Medulla oblongata (tissue), 1 donor: ENCODE measurements around the gene PDS5B.
"Not testable (repeated sequence)": the region's sequence is repeated elsewhere in the genome, so short reads cannot be mapped to it uniquely, and the experiment has no call there.

Source experiments
- DNase-seq: peaks from one replicate; pipeline ENCODE4 v3.0.0-alpha.2; 2015; ENCODE audit errors: extremely low spot score

Gene PDS5B, protein sequence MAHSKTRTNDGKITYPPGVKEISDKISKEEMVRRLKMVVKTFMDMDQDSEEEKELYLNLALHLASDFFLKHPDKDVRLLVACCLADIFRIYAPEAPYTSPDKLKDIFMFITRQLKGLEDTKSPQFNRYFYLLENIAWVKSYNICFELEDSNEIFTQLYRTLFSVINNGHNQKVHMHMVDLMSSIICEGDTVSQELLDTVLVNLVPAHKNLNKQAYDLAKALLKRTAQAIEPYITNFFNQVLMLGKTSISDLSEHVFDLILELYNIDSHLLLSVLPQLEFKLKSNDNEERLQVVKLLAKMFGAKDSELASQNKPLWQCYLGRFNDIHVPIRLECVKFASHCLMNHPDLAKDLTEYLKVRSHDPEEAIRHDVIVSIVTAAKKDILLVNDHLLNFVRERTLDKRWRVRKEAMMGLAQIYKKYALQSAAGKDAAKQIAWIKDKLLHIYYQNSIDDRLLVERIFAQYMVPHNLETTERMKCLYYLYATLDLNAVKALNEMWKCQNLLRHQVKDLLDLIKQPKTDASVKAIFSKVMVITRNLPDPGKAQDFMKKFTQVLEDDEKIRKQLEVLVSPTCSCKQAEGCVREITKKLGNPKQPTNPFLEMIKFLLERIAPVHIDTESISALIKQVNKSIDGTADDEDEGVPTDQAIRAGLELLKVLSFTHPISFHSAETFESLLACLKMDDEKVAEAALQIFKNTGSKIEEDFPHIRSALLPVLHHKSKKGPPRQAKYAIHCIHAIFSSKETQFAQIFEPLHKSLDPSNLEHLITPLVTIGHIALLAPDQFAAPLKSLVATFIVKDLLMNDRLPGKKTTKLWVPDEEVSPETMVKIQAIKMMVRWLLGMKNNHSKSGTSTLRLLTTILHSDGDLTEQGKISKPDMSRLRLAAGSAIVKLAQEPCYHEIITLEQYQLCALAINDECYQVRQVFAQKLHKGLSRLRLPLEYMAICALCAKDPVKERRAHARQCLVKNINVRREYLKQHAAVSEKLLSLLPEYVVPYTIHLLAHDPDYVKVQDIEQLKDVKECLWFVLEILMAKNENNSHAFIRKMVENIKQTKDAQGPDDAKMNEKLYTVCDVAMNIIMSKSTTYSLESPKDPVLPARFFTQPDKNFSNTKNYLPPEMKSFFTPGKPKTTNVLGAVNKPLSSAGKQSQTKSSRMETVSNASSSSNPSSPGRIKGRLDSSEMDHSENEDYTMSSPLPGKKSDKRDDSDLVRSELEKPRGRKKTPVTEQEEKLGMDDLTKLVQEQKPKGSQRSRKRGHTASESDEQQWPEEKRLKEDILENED (N-terminal part only)

DNA sequence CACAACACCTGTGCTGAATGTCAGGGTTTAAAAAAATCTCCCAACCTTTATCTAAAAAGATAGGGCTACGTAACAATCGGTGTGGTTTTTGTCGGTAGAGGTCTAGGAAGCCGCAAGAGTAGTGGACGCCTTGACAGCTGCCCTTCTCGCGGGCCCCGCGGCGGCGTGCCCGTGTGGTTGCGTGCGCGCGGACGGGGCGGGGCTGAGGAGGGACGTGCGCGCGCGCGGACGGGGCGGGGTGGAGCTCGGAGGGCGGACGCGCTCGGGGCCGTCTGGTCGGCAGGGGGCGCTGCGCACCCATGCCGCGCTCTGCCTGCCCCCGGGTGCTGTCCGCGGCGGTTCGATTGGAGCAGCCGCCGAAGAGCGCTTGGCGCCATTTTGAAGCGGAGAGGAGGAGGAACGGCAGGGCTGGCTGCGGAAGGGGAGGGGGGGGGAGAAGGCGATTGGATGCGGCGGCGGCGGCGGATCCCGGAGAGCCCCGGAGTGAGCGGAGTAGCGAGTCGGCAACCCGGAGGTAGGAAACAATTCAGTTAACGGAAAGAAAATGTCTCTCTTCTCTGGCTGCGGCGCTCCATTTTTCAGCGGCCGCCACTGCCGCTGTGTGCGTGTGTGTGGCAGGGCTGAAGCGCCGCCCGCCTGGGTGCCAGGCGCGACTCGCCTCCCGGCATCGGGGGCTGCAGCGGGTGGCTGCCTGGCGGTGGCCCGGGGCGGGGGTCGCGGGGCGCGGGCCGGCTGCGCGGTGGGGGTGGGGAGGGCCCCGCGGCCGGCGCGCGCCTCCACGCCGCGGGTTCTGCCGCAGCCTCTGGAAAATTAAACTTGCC lies at the start of gene PDS5B:
PDS5B (plus strand) TSS at position 373 of the 821 bp plus-strand sequence. CDS start 62,321 bp downstream, outside the sequence.
- DNase-seq, result peak; percentile 96

DNA sequence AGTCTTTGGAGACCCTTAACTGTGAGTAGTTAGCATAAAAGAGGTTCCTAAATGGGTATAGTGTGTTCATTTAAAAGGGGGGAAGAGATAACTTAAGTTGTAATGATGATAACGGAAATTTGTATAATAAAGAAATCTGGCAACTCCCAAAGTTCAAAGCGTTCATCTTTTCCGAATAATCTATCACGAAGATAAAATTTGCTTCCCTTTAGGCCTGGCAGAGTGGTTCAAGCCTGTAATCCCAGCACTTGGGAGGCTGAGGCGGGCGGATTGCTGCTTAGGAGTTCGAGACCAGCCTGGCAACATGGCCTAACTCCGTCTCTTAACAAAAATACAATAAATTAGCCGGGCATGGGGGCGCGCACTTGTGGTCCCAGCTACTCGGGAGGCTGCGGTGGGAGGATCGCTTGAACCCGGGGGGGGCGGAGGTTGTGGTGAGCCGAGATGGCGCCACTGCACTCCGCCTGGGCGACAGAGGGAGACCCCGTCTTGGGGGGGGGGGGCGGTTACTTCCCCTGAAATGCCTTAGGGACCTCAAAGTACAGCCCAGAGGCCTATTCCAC lies 48.6 kb upstream of the PDS5B start:
- no peak for DNase-seq

DNA sequence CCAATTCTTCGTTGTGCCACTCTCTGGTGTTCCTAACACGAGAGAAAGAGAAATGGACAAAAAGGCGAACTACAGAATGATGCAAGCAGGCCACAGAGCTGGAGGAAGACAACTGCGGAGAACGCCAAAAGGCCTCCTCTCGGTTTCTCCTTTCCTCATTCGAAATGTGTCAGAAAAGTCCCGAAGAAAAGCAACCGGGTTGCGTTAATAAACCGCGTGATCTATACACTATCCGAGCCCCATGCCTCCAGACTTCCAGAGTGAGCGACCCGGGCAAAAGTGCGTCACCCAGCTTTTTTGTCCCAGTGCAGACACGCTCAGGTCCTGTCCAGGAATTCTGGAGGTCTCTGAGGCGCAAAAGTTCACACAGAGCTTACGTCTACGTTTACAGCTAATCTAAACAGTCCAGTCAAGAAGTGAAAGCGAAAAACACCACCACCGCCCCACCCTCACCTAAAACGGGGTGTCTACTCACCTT lies 48.1 kb upstream of the PDS5B start:
- DNase-seq, result no peak

DNA sequence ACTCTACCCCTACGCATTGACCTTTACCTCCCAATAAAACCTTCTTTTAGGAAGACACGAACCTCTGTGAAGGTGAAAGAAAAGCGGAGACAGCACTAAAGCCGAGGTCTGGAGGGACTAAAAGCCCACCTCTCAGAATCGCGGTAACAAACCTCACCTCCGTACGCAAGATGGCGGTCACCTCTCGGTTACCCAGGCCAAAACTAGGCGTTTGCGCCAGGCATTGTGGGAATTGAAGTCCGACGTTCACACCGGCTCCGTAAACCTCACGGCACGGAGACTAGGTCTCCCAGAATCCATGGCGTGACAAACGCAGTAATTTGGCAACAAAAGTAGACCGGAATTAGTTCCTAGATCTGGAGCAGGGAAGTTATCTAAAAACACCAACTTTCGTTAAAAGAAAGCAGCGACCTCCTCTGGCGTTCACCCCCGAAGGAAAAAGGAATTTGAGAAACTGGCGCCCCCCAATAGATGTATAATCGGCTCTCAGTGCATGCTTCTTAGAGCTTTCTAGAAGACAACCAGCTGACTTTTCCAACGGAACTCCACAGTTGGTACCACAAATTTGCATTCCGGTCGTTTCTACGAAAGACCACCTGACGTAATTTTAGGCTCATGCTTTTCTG lies 47.5 kb upstream of the PDS5B start, which contains the start of gene N4BP2L2:
N4BP2L2 (minus strand) TSS at position 175 of the 626 bp plus-strand sequence. CDS start 1,768 bp downstream, outside the sequence.
- DNase-seq, result peak; percentile 99

DNA sequence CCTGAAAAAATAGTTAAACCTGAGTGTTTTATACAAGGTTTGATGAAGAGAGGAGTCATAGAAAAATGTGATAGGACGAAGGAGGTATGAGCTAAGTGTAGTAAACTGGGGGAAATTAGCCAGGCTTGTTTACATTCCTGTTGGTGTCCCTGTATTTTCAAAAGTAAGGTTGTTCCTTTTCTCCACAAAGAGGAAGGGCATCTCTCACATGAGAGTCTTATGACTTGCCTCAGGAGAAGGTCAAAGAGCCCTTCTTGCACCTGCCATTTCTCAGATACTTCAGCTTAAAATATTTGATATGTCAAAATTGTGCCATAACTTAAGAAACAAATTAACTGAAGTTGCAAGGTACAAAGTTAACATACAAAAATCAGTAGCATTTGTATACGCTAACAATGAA lies 44.0 kb upstream of the PDS5B start:
- DNase-seq, result no peak

DNA sequence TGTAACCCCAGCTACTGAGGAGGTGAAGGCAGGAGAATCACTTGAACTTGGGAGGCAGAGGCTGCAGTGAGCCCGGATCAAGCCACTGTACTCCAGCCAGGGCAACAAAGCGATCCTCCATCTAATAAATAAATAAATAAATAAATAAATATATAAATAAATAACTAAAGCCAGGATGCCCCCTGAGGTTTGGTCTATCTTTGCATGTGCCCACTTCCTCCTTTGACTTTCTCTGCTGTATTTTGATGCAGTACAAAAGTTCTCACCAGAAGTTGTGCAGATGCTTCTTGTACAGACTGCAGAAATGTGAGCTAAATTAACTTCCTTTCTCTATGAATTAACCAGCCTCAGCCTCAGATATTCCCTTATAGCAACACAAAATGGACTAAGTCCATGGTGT lies 41.2 kb upstream of the PDS5B start:
- no peak for DNase-seq

DNA sequence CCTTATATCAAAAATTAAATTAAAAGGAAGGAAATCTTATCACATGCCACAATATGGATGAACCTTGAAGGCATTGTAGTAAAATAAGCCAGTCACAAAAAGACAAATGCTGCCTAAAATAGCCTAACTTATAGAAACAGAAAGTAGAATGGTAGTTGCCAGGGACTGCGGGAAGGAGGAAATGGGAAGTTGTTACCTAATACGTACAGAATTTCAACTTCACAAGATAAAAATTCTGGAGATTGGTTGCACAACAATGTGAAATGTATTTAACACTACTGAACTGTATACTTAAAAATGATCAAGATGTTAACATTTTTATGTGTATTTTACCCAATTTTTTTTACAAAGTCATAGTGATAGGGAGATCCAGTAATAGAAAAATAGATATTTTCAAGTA lies 37.4 kb upstream of the PDS5B start:
- DNase-seq, result no peak

DNA sequence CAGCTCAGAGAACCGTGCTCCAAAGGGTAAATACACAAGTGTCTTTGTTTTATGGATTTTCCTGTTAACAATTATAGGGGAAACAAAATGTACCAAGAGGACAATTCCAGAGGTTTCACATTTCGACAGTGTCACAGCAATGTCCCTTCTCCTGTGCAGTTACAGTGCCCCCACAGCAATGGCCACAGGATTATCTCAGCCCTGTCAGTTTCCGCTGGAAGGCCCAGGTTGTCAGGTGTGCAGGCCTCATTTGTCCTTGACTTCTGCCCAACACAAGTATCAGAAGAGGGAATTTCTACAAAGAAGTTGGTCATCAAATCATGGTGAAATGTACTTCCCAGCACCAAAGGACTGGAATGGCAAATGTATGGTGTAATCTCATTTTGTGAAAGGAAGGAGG lies 36.5 kb upstream of the PDS5B start:
- DNase-seq, result no peak

DNA sequence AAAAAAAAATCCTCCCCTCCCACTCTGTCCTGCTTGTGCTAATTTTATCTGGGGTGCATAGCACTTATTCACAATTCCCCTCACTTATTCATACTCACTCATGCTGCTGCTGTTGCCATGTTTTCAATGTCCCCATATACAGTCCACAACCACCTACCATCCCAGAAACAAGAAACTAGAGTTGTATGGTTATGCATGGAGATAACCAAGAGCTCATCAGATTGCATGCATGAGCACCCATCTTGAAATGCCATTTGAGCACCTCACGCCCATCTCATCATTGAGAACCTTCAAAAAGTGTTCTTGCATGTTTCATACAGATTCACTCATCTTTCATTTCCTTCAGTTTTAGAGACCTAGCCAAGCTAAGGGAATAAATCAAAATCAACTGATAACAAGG lies 32.5 kb upstream of the PDS5B start:
- no peak for DNase-seq

DNA sequence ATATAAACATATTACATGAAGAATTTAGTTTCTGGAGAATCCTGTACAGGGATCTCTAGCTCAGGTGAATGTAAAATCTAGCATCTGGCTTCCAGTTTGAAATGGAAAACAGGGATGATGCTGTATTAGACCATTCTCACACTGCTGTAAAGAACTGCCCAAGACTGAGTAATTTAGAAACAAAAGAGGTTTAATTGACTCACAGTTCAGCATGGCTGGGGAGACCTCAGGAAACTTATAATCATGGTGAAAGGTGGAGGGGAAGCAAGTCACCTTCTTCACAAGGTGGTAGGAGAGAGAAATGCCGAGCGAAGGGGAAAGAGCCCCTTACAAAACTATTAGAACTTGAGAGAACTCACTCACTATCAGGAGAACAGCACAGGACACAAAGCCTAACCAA lies 30.6 kb upstream of the PDS5B start:
- DNase-seq, result no peak

DNA sequence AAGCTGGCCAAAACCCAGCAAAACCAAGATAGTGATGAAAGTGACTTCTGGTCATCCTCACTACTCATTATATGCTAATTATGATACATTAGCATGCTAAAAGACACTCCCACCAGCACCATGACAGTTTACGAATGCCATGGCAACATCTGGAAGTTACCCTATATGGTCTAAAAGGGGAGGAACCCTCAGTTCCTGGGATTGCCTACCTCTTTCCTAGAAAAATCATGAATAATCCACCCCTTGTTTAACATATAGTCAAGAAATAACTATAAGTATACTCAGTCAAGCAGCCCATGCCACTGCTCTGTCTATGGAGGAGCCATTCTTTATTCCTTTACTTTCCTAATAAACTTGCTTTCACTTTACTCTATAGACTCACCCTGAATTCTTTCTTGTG lies 25.4 kb upstream of the PDS5B start:
- not testable (repeated sequence) for DNase-seq

DNA sequence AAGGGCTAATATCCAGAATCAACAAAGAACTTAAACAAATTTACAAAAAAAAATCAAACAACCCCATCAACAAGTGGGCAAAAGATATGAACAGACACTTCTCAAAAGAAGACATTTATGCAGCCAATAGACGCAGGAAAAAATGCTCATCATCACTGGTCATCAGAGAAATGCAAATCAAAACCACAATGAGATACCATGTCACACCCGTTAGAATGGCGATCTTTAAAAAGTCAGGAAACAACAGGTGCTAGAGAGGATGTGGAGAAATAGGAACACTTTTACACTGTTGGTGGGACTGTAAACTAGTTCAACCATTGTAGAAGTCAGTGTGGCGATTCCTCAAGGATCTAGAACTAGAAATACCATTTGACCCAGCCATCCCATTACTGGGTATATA lies 10.6 kb upstream of the PDS5B start:
- DNase-seq, result not testable (repeated sequence)

DNA sequence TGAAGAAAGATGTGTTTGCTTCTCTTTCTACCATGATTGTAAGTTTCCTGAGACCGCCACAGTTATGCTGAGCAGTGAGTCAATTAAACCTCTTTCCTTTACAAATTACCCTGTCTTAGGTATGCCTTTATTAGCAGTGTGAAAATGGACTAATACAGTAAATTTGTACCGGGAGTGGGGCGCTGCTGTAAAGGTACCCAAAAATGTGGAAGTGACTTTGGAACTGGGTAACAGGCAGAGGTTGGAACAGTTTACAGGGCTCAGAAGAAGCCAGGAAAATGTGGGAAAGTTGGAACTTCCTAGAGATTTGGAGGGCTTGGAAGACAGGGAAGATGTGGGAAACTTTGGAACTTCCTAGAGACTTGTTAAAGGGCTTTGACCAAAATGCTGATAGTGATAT lies 9.2 kb upstream of the PDS5B start:
- no peak for DNase-seq

DNA sequence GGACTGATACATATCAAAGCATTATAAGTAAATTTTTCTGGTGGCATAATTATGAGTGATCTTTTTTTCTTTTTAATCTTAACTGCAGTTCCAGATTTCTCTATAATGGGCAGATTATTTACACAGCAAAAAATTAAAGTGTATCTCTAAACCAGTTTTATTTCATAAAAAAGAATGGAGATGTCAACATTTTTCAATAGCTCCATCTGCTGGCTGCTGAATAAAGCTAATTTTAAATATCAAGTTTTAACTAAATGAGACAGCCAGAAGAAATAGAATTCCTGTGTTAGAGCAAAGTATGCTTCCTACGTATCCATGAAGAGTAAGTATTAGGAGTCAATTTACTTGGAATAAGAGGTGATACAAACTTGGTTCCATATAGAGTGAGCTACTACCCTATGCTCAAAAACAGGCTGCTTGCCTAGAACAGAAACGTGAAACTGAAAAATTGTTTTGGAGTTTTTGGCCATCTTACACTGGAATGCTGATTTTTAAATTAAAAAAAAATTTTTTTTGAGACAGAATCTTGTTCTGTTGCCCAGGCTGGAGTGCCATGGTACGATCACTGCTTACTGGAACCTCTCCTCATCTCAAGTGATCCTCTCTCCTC lies 5.0 kb upstream of the PDS5B start:
- DNase-seq, result peak; percentile 35

DNA sequence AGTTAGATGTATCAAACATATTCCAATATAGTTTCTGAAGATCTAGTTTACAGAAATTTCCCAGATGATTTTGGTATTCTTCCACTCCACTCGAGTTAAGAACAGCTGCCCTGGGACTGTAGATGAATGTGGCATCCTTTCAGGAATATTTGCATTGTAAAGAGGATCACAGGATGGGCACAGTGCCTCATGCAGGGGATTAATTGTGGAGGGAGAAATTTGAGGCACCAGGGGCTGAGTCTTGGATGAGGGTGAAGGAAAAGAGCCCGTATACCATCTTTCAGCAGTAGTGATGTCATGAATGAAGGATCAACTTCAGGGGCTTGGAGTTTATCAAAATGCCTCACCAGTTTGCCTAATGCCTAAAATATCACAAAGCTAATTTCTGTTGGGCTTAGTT lies 4.0 kb upstream of the PDS5B start:
- no peak for DNase-seq

DNA sequence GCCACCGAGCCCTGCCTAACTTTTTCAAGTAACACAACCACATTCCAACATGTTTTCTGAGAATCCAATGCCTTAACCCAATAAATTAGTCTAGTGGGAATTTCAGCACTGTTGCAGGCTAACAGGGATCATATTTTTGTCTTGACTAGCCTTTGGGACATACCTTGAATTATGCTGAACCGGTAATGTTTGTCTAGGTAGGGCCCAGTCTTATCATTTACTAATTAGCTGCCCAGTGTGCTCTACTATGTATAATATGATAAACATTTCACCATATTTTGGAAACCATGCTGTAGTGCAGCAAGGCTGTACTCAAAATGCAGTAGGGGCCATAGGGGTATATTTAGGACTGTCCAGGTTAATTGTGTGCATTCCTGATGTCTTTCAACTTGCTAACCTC lies 3.3 kb upstream of the PDS5B start:
- DNase-seq, result no peak

DNA sequence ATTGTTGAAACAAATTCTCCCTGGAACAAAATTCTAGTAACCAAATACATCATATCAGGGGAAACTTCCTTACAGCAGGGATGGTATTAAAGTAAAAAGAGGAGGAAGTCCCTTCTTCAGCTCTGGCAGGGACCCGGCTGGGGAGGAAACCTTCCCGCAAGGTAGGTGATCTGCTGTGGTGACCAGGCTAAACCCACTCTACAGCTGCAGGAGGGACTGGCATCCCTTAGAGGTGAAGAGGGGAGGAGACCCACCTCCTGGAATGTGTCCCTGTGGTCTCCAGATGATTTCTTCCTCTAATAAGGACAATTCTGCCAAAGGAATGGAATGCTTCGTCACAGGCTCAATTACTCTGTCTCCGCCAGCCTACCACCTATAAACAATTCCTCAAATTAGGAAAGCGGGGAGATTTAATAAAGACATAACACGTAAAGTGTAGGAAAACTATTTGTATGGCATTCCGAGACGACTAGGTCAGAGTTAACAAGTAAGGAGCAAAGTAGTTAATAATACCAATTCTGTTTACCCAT lies 637 bp upstream of the PDS5B start:
- peak; percentile 15 for DNase-seq

DNA sequence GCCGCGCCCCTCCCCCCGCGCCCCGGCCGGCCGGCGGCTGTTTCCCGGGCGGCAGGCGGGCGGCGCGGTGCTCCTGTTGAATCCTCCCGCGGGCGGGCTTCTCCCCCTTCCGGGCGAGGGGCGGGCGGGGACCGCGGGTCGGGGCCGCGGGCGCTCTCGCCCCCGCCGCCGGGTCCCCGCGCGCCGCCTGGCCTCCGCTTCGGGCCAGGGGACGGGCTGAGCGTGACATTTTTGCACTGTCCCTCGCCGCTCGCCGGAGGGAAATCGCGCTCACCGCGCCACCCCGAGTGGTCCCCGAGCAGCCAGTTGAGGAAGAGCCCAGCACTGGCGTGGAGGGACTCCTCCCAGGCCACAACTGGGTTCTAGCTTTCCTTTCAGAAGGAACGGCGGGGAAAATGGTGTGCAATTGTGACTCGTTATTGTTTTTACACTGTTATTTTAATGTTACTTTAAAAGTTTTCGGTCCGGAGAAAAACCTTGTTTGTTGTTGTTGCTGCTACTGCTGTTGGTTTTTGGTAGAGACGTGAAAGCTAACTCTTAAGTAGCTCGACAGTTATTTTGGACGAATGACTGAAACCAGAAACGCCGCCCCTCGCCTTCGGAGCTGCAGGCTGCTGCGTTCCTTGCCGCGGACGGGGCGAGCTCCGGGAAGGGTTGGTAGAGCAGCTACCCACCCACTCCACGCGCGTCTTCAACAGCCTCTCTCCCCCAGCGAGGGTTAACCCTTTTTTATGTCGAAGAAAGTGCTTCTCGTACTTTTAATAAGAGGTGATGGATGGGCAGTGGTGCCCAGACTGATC lies 959 bp downstream of the PDS5B start:
- peak; percentile 84 for DNase-seq

DNA sequence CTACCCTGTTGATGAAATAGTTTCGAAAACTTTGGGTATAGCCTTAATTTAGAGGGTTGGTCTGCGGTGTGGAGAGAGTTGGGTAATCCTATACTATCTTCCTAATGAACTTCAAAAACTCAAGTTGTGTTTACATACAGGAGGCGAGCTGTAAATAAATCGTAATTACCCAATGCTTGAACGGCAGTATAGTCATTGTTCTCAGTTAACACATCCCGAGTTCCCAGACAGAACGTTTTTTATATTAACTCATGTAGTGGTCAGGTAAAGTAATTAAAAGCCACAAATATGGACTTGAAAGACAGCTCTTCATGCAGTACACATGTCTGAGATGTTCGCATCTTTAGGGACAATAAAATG lies 1.5 kb downstream of the PDS5B start:
- DNase-seq, result peak; percentile 55
